Measurements from ENCODE around the gene DNAH3.

Gene DNAH3

DNA sequence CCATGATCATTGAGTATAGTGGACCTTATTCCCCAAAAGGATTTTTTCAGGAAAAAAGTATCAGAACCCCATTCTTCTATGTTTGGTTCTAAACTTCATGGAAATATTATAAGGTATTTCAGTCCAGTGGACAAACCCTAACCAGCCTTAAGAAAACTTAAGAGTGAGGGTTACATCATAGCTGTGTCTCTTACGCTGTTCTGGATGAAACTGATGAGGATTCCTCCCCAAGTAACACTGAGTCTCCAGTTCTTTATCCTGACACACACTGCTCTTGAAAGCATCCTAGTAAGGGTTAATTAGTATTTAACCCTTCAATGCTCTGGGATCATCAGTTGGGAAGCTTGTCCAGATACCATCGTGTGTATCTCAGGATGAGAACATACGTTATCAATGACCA, 245.1 kb downstream of the DNAH3 start:
- Histone ChIP-seq H3K27ac (ENCODE audit: insufficient read depth, low read length, poor library complexity, severe bottlenecking) (no peak overlapping the region), H3K4me3 (ENCODE audit: insufficient read depth, low read depth, low read length, poor library complexity, severe bottlenecking) (no peak overlapping the region), H3K9me3 (ENCODE audit: control insufficient read depth, low read length) (no peaks in the 10 kb centered on the region), H3K36me3 (ENCODE audit: control insufficient read depth, insufficient read depth, low read length) (no peaks in the 10 kb centered on the region), H3K27me3 (replicated peaks; ENCODE audit: control insufficient read depth, insufficient read depth, low read length, poor library complexity, severe bottlenecking) (no peaks in the 10 kb centered on the region), H3K4me1 (ENCODE audit: control insufficient read depth, insufficient read depth, low read length, poor library complexity, severe bottlenecking) (peaks cover 18% of the 10 kb centered on the region)
- DNase-seq = no peak

DNA sequence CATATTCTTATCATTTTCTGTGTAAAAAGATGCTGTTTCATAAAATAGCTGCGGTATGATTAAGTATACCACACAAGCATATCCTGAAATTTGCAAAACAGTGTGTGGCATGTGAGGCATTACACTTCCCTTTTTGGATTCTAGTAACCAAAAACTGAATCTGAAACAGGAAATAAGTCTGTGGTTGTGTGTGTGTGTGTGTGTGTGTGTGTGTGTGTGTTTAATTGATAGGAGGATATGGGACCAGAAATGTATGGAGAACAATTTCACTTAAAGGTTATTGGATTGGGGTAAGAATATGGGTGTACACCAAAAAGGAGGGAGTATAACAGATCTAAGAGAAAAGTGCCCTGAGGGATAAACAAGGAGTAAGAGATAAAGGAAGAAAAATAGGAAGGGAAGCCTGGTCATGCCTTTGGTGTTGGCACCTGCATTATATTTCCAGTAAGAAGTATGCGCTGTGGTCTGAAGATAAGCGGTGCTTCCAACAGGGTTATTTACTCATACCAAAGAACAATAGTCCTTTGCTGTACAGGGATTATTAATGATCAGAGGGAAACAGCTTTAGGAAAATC, 246.1 kb downstream of the DNAH3 start:
- Histone ChIP-seq H3K27ac (ENCODE audit: insufficient read depth, low read length, poor library complexity, severe bottlenecking) (peak overlapping the region; percentile 16), H3K9me3 (ENCODE audit: control insufficient read depth, low read length) (no peaks in the 10 kb centered on the region), H3K27me3 (replicated peaks; ENCODE audit: control insufficient read depth, insufficient read depth, low read length, poor library complexity, severe bottlenecking) (no peaks in the 10 kb centered on the region), H3K36me3 (ENCODE audit: control insufficient read depth, insufficient read depth, low read length) (no peaks in the 10 kb centered on the region), H3K4me3 (ENCODE audit: insufficient read depth, low read depth, low read length, poor library complexity, severe bottlenecking) (no peak overlapping the region), H3K4me1 (ENCODE audit: control insufficient read depth, insufficient read depth, low read length, poor library complexity, severe bottlenecking) (peaks cover 18% of the 10 kb centered on the region)
- peak in 1 of 3 donors; percentile 6 for DNase-seq

DNA sequence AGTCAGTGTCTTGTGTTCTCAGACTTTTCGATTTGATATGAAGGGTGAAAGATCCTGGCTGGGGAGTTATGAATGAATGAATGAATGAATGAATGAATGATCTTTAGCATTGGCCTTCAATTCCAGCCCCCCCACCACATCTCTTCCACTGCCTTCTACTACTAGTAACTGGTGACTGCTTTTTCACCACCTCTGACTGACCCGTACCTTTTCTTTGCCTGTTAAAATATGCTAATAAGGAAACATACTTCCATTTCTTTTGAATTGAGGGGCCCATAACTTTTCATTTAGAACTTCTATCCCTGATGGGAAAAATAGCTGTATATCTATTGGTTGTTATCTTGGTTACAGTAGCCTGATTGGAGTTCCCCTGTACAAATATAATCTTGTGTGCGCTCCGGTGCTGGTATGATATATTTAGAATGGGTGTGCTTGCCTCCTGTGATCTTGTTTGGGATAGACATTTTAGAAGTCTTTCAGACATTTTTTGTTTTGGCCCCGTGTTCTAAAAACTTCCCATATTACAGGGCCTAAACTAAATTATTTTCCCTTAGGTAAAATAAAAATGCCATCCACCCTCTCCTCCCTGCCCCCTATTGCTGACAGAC, 246.6 kb downstream of the DNAH3 start:
- no peaks in the 10 kb centered on the region for H3K27me3 ChIP-seq (replicated peaks; ENCODE audit: control insufficient read depth, insufficient read depth, low read length, poor library complexity, severe bottlenecking)
- H3K4me1 ChIP-seq (ENCODE audit: control insufficient read depth, insufficient read depth, low read length, poor library complexity, severe bottlenecking) = peaks cover 18% of the 10 kb centered on the region
- no peaks in the 10 kb centered on the region for H3K36me3 ChIP-seq (ENCODE audit: control insufficient read depth, insufficient read depth, low read length)
- no peaks in the 10 kb centered on the region for H3K9me3 ChIP-seq (ENCODE audit: control insufficient read depth, low read length)
- no peak overlapping the region for H3K4me3 ChIP-seq (ENCODE audit: insufficient read depth, low read depth, low read length, poor library complexity, severe bottlenecking)
- no peak for DNase-seq
- peak overlapping the region; percentile 16 for H3K27ac ChIP-seq (ENCODE audit: insufficient read depth, low read length, poor library complexity, severe bottlenecking)

DNA sequence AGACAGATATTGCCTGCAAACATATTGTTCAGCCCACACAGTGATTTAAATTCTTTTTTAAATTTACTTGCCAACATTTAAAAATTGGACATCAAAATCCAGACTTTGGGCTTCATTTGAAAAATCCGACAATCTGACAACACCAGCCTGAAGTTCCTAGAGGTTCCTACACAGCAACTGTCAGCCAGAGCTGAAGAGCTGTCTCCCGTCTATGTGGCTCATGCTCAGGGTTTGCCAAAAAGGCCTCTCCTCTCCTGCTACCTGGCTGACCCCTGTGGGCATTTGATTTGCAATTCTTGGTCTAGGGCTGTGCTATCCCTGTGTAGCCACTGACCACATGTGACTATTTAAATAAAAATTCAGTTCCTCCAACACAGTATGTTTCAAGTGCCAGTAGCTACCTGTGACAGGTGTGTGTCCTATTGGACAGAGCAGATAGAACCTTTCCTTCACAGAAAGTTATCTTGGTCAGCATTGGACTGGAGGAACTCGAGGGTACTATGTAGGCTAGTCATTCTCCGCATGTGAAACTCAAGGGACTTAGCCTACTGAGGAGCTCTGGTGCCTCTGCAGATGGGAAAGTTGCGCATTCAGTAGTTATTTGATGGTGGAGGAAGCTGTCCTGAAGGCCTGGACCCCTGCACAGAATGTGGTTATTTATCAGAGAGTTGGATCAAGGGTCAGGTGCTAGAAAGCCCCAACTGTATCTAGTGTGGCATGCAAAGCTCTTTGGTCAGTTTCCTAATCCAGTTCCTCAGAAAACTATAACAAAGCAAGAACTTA, 247.3 kb downstream of the DNAH3 start:
- no peaks in the 10 kb centered on the region for H3K9me3 ChIP-seq (ENCODE audit: control insufficient read depth, low read length)
- peaks cover 18% of the 10 kb centered on the region for H3K4me1 ChIP-seq (ENCODE audit: control insufficient read depth, insufficient read depth, low read length, poor library complexity, severe bottlenecking)
- H3K4me3 ChIP-seq (ENCODE audit: insufficient read depth, low read depth, low read length, poor library complexity, severe bottlenecking) = no peak overlapping the region
- no peaks in the 10 kb centered on the region for H3K27me3 ChIP-seq (replicated peaks; ENCODE audit: control insufficient read depth, insufficient read depth, low read length, poor library complexity, severe bottlenecking)
- DNase-seq = no peak
- no peak overlapping the region for H3K27ac ChIP-seq (ENCODE audit: insufficient read depth, low read length, poor library complexity, severe bottlenecking)
- H3K36me3 ChIP-seq (ENCODE audit: control insufficient read depth, insufficient read depth, low read length) = no peaks in the 10 kb centered on the region

DNA sequence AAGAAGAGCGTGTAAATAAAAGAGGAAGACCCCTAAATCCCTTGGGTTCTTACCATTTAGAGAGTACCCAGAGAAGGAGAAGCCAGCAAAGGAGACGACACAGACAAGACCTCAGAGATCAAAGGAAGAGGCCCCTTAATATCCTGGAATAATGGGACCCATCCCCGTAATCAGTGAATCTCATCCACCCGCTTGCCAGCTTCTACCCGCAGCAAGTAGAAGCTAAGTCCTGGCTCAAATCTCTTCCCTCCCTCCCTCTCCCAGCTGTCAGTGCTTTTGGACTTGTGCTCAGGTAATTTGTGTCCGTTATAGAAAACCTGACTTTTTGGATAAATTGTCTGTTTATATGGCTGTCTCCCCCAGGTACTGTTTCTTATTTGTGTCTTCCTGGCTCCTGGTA, 248.2 kb downstream of the DNAH3 start:
- no peak overlapping the region for H3K4me3 ChIP-seq (ENCODE audit: insufficient read depth, low read depth, low read length, poor library complexity, severe bottlenecking)
- no peak for DNase-seq
- H3K4me1 ChIP-seq (ENCODE audit: control insufficient read depth, insufficient read depth, low read length, poor library complexity, severe bottlenecking) = peaks cover 18% of the 10 kb centered on the region
- no peaks in the 10 kb centered on the region for H3K27me3 ChIP-seq (replicated peaks; ENCODE audit: control insufficient read depth, insufficient read depth, low read length, poor library complexity, severe bottlenecking)
- no peaks in the 10 kb centered on the region for H3K36me3 ChIP-seq (ENCODE audit: control insufficient read depth, insufficient read depth, low read length)
- no peaks in the 10 kb centered on the region for H3K9me3 ChIP-seq (ENCODE audit: control insufficient read depth, low read length)
- no peak overlapping the region for H3K27ac ChIP-seq (ENCODE audit: insufficient read depth, low read length, poor library complexity, severe bottlenecking)

DNA sequence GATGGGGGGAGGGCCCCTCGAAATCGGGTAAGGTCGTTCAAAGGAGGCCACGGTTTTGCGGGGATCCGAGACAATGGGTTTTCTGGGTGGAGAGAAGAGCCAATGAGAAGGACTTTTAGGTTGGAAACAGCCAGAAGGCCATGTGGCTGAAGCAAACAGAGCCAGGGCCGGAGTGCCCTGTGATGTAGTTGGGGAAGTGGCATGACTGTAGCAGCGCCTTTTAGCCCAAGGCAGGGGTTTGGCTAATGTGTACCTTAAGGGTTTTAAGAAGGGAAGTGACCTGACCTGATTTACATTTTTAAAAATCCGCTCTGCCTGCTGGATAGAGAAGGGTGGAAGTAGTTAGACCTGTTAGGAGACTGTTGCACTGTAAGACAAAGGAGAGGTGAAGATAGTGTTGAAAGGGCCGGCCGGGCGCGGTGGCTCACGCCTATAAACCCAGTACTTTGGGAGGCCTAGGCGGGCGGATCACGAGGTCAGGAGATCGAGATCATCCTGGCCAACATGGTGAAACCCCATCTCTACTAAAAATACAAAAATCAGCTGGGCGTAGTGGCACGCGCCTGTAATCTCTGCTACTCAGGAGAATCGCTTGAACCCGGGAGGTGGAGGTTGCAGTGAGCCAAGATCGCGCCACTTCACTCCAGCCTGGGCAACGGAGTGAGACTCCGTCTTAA, 249.1 kb downstream of the DNAH3 start:
- Histone ChIP-seq H3K27me3 (replicated peaks; ENCODE audit: control insufficient read depth, insufficient read depth, low read length, poor library complexity, severe bottlenecking) (no peaks in the 10 kb centered on the region), H3K4me1 (ENCODE audit: control insufficient read depth, insufficient read depth, low read length, poor library complexity, severe bottlenecking) (peaks cover 18% of the 10 kb centered on the region), H3K4me3 (ENCODE audit: insufficient read depth, low read depth, low read length, poor library complexity, severe bottlenecking) (peak overlapping the region; percentile 88), H3K9me3 (ENCODE audit: control insufficient read depth, low read length) (no peaks in the 10 kb centered on the region), H3K27ac (ENCODE audit: insufficient read depth, low read length, poor library complexity, severe bottlenecking) (peak overlapping the region; percentile 93), H3K36me3 (ENCODE audit: control insufficient read depth, insufficient read depth, low read length) (no peaks in the 10 kb centered on the region)
- DNase-seq = peak in 1 of 3 donors; percentile 0

DNA sequence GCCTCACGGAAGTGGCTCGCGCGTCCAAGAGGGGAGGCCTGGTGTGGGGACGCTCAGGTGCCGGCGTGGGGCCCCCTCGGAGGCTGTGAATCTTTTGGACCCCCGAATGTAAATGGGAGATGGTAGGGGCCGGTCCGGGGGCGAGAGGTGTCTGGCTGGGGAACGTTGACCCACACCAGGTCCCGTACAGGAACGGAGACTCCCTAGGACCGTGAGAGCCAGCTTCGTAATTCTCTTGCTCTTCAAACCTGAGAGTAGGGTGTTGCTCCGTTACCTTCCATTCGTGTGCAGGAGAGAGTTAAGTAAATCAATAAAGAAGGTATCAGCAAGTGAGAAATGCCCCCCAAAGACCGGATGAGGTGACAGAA, 249.6 kb downstream of the DNAH3 start:
- Histone ChIP-seq H3K36me3 (ENCODE audit: control insufficient read depth, insufficient read depth, low read length) (peaks cover 2% of the 10 kb centered on the region), H3K27ac (ENCODE audit: insufficient read depth, low read length, poor library complexity, severe bottlenecking) (peak overlapping the region; percentile 93), H3K27me3 (replicated peaks; ENCODE audit: control insufficient read depth, insufficient read depth, low read length, poor library complexity, severe bottlenecking) (no peaks in the 10 kb centered on the region), H3K9me3 (ENCODE audit: control insufficient read depth, low read length) (no peaks in the 10 kb centered on the region), H3K4me1 (ENCODE audit: control insufficient read depth, insufficient read depth, low read length, poor library complexity, severe bottlenecking) (peaks cover 18% of the 10 kb centered on the region), H3K4me3 (ENCODE audit: insufficient read depth, low read depth, low read length, poor library complexity, severe bottlenecking) (peak overlapping the region; percentile 88)
- no peak for DNase-seq

DNA sequence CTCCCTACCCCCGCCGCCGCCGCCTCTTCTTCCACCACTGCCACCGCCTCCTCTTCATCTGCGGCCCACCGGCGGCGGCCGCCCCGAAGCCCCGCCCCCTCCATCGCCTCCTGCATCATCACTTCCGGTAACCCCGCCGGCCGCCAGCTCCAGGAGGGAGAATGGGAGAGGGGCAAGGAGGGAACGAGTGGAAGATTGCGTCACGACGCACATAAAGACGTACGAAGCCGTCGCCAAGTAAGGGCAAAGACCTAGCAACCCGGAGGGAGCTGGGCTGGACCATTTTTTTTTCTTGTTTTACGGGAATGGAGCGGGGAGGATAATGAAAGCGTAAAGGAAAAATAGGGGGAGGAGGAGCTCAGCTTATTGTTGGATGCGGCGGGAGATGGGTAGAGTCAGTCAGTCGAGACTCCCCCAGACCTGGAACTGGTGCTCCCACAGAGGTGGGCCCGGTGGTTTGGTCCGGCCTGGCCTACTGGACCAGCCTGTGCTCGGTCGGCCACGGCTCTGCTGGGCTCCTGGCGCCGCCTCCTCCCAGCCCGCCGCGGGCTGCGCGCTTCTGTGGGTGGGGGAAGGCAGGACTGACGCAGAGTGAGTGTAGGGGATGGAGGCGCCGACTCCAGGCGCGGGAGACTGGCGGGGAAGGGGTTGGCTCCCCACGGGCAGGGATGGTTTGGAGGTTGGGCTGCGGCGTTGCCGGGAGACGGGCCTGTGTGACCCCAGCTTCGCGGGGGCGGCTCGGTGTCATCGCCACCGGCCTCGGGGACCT, 250.2 kb downstream of the DNAH3 start, which contains the start of the genes DCUN1D3 and LYRM1:
Gene DCUN1D3, minus strand, starts transcription at position 60 of the 769 bp plus-strand sequence. CDS start 37,820 bp downstream, outside the sequence.
Gene LYRM1, plus strand, starts transcription at position 473 of the 769 bp plus-strand sequence. CDS start 14,785 bp downstream, outside the sequence.
- peaks cover 2% of the 10 kb centered on the region for H3K36me3 ChIP-seq (ENCODE audit: control insufficient read depth, insufficient read depth, low read length)
- peak; percentile 82 to 89 (median 86) for DNase-seq
- peak within 1 kb of the TSS; percentile 88 for H3K4me3 ChIP-seq (ENCODE audit: insufficient read depth, low read depth, low read length, poor library complexity, severe bottlenecking)
- H3K27ac ChIP-seq (ENCODE audit: insufficient read depth, low read length, poor library complexity, severe bottlenecking) = peak within 1 kb of the TSS; percentile 93
- no peaks in the 10 kb centered on the region for H3K27me3 ChIP-seq (replicated peaks; ENCODE audit: control insufficient read depth, insufficient read depth, low read length, poor library complexity, severe bottlenecking)
- H3K4me1 ChIP-seq (ENCODE audit: control insufficient read depth, insufficient read depth, low read length, poor library complexity, severe bottlenecking) = peaks cover 18% of the 10 kb centered on the region
- no peaks in the 10 kb centered on the region for H3K9me3 ChIP-seq (ENCODE audit: control insufficient read depth, low read length)

DNA sequence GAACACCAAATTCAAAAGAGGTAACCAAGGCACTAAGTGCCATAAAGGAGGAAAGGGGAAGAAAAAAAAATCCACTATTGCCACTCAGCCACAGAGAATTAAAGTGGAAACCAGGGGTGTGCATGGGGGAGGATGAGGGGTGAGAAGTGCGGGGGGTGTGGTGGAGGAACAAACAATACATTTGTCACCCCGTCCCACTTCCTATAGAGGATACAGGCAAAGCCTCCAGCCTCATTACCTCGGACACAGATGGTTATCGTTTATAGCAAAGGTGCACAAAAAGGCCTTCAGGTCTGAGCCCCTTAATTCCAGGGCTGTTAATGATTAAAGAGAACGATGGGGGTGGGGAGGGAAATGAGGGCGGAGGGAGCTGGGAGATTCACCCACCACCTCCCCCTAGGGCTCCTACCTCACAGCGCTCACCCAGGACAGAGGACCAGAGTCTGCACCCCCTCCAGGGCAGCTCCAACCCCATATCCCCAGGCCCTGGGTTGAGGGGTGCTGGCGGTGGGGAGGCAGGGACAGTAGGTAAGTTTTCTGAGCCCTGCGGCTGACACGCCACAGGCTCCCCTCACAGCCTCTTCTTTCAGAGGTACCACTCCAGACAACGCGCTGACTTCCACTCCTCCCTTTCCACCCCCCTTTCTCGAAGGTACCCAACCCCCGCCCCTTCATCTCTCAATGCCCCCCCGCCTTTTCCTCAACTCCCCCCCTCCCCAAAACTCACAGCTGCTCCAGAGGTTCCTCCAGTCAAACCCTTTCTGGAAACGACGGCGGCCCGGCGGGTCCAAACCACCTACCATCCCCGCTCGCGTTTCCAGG, 251.0 kb downstream of the DNAH3 start:
- H3K4me3 ChIP-seq (ENCODE audit: insufficient read depth, low read depth, low read length, poor library complexity, severe bottlenecking) = peak overlapping the region; percentile 88
- H3K4me1 ChIP-seq (ENCODE audit: control insufficient read depth, insufficient read depth, low read length, poor library complexity, severe bottlenecking) = peaks cover 16% of the 10 kb centered on the region
- no peaks in the 10 kb centered on the region for H3K9me3 ChIP-seq (ENCODE audit: control insufficient read depth, low read length)
- no peak for DNase-seq
- peak overlapping the region; percentile 93 for H3K27ac ChIP-seq (ENCODE audit: insufficient read depth, low read length, poor library complexity, severe bottlenecking)
- no peaks in the 10 kb centered on the region for H3K27me3 ChIP-seq (replicated peaks; ENCODE audit: control insufficient read depth, insufficient read depth, low read length, poor library complexity, severe bottlenecking)
- H3K36me3 ChIP-seq (ENCODE audit: control insufficient read depth, insufficient read depth, low read length) = peaks cover 2% of the 10 kb centered on the region

Measured in effector memory CD4-positive, alpha-beta T cell (primary cell).